Sciatic nerve (tissue), 2 donors: ENCODE data around the gene SCAMP3. TPM values are rescaled to one million over a fixed set of nuclear protein-coding genes. Genes with fewer than 3 reads are reported as not detected.
"Not testable (repeated sequence)": the region's sequence is repeated elsewhere in the genome, so short reads cannot be mapped to it uniquely, and the experiment has no call there.

ENCODE experiments used
- ATAC-seq: fragments of 200-7000 bp; cut with Tn5 transposase; one replicate; pipeline ENCODE4 v1.9.1; 2020; ENCODE audit warnings: mild to moderate bottlenecking, moderate library complexity
- DNase-seq: peaks from one replicate; pipeline ENCODE4 v3.0.0-alpha.2; 2020; ENCODE audit warnings: low spot score
- intact Hi-C: fragments of 100-400 bp; cut with DNase I; formaldehyde crosslinking; loops from one replicate; pipeline ENCODE4 v1.14.2; 2022
- total RNA-seq: library from RNA; stranded (reverse); fragmentation: NEBNext Ultra II Directional; extraction: Animal tissue kit (Norgen Biotek cat#: 25700); gene quantifications from one replicate; pipeline ENCODE4 v1.2.1, GENCODE V29; 2021
- donor health status: DM: no; HTN: no; CAD: no.
- donor health status: DM: no; HTN: no; CAD: no.

Gene SCAMP3
- 44.0 TPM for total RNA-seq

GRCh38 chr1:155261852-155262673 is at the start of gene SCAMP3:
Gene SCAMP3, minus strand, starts transcription at chr1:155262360. Its CDS starts 209 bp downstream, at chr1:155262151.
- intact Hi-C loops, result no loop called here
- ATAC-seq, result peak; percentile 99
- DNase-seq, result peak; percentile 95

GRCh38 chr1:155309423-155310021 is 47.4 kb upstream of the SCAMP3 start:
- ATAC-seq, result peak; percentile 0
- intact Hi-C loops, result no loop called here

GRCh38 chr1:155308493-155309422 is 46.6 kb upstream of the SCAMP3 start, which contains the start of gene FDPS:
Gene FDPS, plus strand, starts transcription at chr1:155308866. Its CDS starts 924 bp downstream, at chr1:155309790.
- DNase-seq, result peak; percentile 98
- intact Hi-C loops, result no loop called here
- ATAC-seq, result peak; percentile 100

More at GRCh38 chr1:155309423-155310021, 47.4 kb upstream of the SCAMP3 start:
- DNase-seq, result peak; percentile 75

- DNase-seq, result no peak
- no peak for ATAC-seq
- intact Hi-C loops, result no loop called here
Measured at GRCh38 chr1:155307247-155307740, 45.1 kb upstream of the SCAMP3 start.

GRCh38 chr1:155305881-155306391 is 43.8 kb upstream of the SCAMP3 start:
- intact Hi-C loops, result no loop called here
- DNase-seq, result no peak
- no peak for ATAC-seq

- intact Hi-C loops, result no loop called here
- no peak for ATAC-seq
Measured at GRCh38 chr1:155304558-155305063, 42.5 kb upstream of the SCAMP3 start.

GRCh38 chr1:155301342-155301841 is 39.2 kb upstream of the SCAMP3 start, which contains the start of gene PKLR:
Gene PKLR, minus strand, starts transcription at chr1:155301438. Its CDS starts 43 bp downstream, at chr1:155301395.
- intact Hi-C loops, result no loop called here
- ATAC-seq (no peak), DNase-seq (no peak)

More at GRCh38 chr1:155304558-155305063, 42.5 kb upstream of the SCAMP3 start:
- no peak for DNase-seq

GRCh38 chr1:155300553-155301329 is 38.6 kb upstream of the SCAMP3 start:
- intact Hi-C loops, result no loop called here
- no peak for ATAC-seq
- DNase-seq, result no peak

- intact Hi-C loops, result no loop called here
- ATAC-seq (no peak), DNase-seq (no peak)
Measured at GRCh38 chr1:155300024-155300423, 37.9 kb upstream of the SCAMP3 start.

- ATAC-seq, result no peak
- DNase-seq, result no peak
- intact Hi-C loops, result no loop called here
Measured at GRCh38 chr1:155297384-155297783, 35.2 kb upstream of the SCAMP3 start.

- DNase-seq (no peak), ATAC-seq (no peak)
- intact Hi-C loops, result no loop called here
Measured at GRCh38 chr1:155296661-155297060, 34.5 kb upstream of the SCAMP3 start.

- intact Hi-C loops, result no loop called here
- ATAC-seq, result peak; percentile 46
- no peak for DNase-seq
Measured at GRCh38 chr1:155295942-155296267, 33.7 kb upstream of the SCAMP3 start.

- peak; percentile 39 for ATAC-seq
Measured at GRCh38 chr1:155295183-155295941, 33.2 kb upstream of the SCAMP3 start.

GRCh38 chr1:155294520-155295182 is 32.5 kb upstream of the SCAMP3 start:
- ATAC-seq (peak; percentile 48), DNase-seq (no peak)
- intact Hi-C loops, result no loop called here

More at GRCh38 chr1:155295183-155295941, 33.2 kb upstream of the SCAMP3 start:
- no peak for DNase-seq
- intact Hi-C loops, result no loop called here

- intact Hi-C loops, result no loop called here
- ATAC-seq (no peak), DNase-seq (no peak)
Measured at GRCh38 chr1:155293086-155293749, 31.1 kb upstream of the SCAMP3 start.

- DNase-seq, intact Hi-C loops, ATAC-seq: not testable (repeated sequence)
Measured at GRCh38 chr1:155291006-155291405, 28.8 kb upstream of the SCAMP3 start.
